ENCODE data around the gene ZP2.
"Not testable (repeated sequence)": the region's sequence is repeated elsewhere in the genome, so short reads cannot be mapped to it uniquely, and the experiment has no call there.

ZP2 gene

GRCh38 chr16:21197112-21197511, 14.3 kb downstream of the ZP2 start (continued):
- TF ChIP-seq ZNF398 (tag by site-specific recombination; IDR thresholded peaks at IDR 0.05): no peak
- TF ChIP-seq ZNF302 (tag by site-specific recombination; IDR thresholded peaks at IDR 0.05; ENCODE audit: low read depth): no peak
- TF ChIP-seq ZBTB1 (tag by site-specific recombination; IDR thresholded peaks at IDR 0.05): no peak

- CTCF ChIA-PET: interaction anchor here (0.6 kb wide), 2 partner anchors 105 to 1471 kb away, joined by 4 to 5 read pairs; no protein-coding TSS in a partner anchor
- POLR2A ChIA-PET; H3K4me1 ChIP-seq (ENCODE audit: control insufficient read depth, insufficient read depth, low read length); H3K4me3 ChIP-seq (ENCODE audit: low read depth, low read length); H3K9me3 ChIP-seq (ENCODE audit: control insufficient read depth, insufficient read depth, low read depth, low read length); H3K27ac ChIP-seq (ENCODE audit: extremely low read depth, low read depth, low read length); H3K36me3 ChIP-seq (ENCODE audit: control insufficient read depth in 2 of 2, insufficient read depth in 1 of 2, low read length in 2 of 2): not testable (repeated sequence)
These were observed 16.0 kb downstream of the ZP2 start for GRCh38 chr16:21195330-21195729.

GRCh38 chr16:21194771-21195301, 16.5 kb downstream of the ZP2 start:
- POLR2A ChIA-PET: no interaction called here
- no peaks in the 10 kb centered on the region; the same call in 1 of the 2 replicates for H3K9me3 ChIP-seq (ENCODE audit: control insufficient read depth, insufficient read depth, low read depth, low read length)
- no peaks in the 10 kb centered on the region for H3K4me1 ChIP-seq (ENCODE audit: control insufficient read depth, insufficient read depth, low read length)
- TF ChIP-seq EGR2 (tag by site-specific recombination; IDR thresholded peaks at IDR 0.05; ENCODE audit: low read depth) (peak; percentile 35; the same call in 1 of the 2 replicates), REPIN1 (tag by site-specific recombination; IDR thresholded peaks at IDR 0.05; ENCODE audit: low read depth) (no peak)
- no peak overlapping the region for H3K4me3 ChIP-seq (ENCODE audit: low read depth, low read length)
- no peaks in the 10 kb centered on the region for H3K36me3 ChIP-seq (ENCODE audit: control insufficient read depth in 2 of 2, insufficient read depth in 1 of 2, low read length in 2 of 2)
- H3K27ac ChIP-seq (ENCODE audit: extremely low read depth, low read depth, low read length): no peak overlapping the region
- CTCF ChIA-PET: interaction anchor here (0.6 kb wide), 2 partner anchors 106 to 1472 kb away, joined by 4 to 5 read pairs; no protein-coding TSS in a partner anchor

GRCh38 chr16:21192991-21193390, 18.4 kb downstream of the ZP2 start:
- ChIA-PET CTCF (interaction anchor here (0.7 to 1.6 kb wide), 3 partner anchors 84 to 1127 kb away, joined by 4 to 5 read pairs (median 4); no protein-coding TSS in a partner anchor), POLR2A (no interaction called here)
- Histone ChIP-seq H3K27ac (ENCODE audit: extremely low read depth, low read depth, low read length) (no peak overlapping the region), H3K4me3 (ENCODE audit: low read depth, low read length) (no peak overlapping the region), H3K36me3 (ENCODE audit: control insufficient read depth in 2 of 2, insufficient read depth in 1 of 2, low read length in 2 of 2) (no peaks in the 10 kb centered on the region), H3K9me3 (ENCODE audit: control insufficient read depth, insufficient read depth, low read depth, low read length) (no peaks in the 10 kb centered on the region; the same call in 1 of the 2 replicates), H3K4me1 (ENCODE audit: control insufficient read depth, insufficient read depth, low read length) (no peaks in the 10 kb centered on the region)
- TF ChIP-seq ZNF76 (tag by site-specific recombination; IDR thresholded peaks at IDR 0.05; ENCODE audit: borderline replicate concordance, low read depth) (no peak), IKZF3 (tag by site-specific recombination; IDR thresholded peaks at IDR 0.05) (no peak), ZNF202 (tag by site-specific recombination; IDR thresholded peaks at IDR 0.05; ENCODE audit: borderline replicate concordance) (no peak), SALL2 (tag by site-specific recombination; IDR thresholded peaks at IDR 0.05; ENCODE audit: borderline replicate concordance) (no peak), ZNF707 (tag by site-specific recombination; IDR thresholded peaks at IDR 0.05) (no peak), ZBTB10 (tag by site-specific recombination; IDR thresholded peaks at IDR 0.05) (no peak), ZNF211 (tag by site-specific recombination; IDR thresholded peaks at IDR 0.05; ENCODE audit: low read depth) (no peak)

Measured in HEK293 (cell line).